ENCODE results near the gene RAI1.

Gene RAI1

DNA sequence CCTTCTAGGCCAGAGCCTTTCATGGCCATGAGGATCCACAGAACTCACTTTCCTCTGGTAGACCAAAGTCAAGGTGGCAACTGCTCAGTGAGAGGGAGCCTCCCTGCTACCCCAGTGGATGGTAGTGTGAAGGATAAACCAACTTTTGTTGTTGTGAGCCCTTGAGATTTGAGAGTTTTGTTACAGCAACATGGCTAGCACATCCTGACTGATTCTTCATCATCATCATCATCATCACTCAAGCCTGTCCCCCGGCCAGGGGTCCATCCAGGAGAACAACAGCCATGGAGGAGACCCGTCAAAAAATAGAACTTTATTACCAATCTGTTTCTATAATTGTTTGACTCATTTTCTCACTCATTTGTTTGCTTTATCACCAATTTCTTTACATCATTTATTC, 23.7 kb downstream of the RAI1 start:
- Mint-ChIP-seq H3K4me1 (ENCODE audit: low read depth) (peaks cover 50% of the 10 kb centered on the region), H3K9me3 (no peaks in the 10 kb centered on the region), H3K36me3 (ENCODE audit: low read depth) (peaks cover 26% of the 10 kb centered on the region), H3K27ac (no peak overlapping the region), H3K4me3 (no peak overlapping the region), H3K27me3 (peaks cover 12% of the 10 kb centered on the region)
- intact Hi-C loops (cut with micrococcal nuclease) = no loop called here

DNA sequence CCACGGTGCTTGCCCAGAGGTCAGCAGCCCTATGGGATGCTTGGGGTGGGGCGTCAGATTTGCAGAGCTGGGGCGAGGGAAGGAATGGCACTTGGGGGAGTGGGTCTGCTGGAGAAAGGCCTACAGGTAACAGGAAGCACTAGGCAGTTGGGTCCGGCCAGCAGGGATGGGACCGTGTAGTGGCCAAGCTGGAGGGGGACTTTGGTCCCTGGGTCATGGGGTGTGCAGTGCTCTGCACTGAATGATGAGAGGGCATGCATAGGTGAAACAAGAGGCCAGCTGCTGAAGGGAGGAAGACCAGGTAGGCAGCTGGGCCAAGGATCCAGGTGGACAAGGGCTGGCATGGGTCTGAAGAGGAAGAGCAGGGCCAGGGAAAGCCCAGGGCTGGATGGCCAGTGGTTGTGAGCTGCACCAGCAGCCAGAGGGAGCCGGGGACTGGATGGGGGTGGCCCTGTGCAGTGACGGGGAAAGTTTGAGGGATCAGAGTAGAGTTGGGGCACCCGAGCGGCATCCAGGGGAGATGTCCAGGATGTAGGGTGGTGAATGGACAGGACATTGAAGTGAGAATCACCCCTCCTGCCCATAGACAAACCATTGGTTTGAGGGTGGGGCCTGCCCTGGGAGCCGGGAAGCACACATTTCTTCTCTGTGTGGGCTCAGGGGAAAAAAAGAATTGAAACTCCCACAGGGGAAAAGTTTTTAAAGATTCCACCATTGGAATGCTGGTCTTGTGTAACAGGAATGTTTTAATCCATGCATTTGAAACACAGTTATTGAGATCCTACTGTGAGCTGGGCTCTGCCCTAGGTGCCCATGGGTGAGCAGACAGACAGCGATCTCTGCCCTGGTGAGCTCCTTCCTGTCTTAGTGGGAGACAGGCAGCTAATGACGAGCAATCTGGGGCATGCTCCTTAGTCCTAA, 25.1 kb downstream of the RAI1 start:
- H3K27ac Mint-ChIP-seq = no peak overlapping the region
- H3K4me1 Mint-ChIP-seq (ENCODE audit: low read depth) = peaks cover 51% of the 10 kb centered on the region
- peaks cover 1% of the 10 kb centered on the region for H3K27me3 Mint-ChIP-seq
- H3K9me3 Mint-ChIP-seq = no peaks in the 10 kb centered on the region
- H3K36me3 Mint-ChIP-seq (ENCODE audit: low read depth) = peaks cover 26% of the 10 kb centered on the region
- intact Hi-C loops (cut with micrococcal nuclease) = no loop called here
- H3K4me3 Mint-ChIP-seq = no peak overlapping the region

- peaks cover 26% of the 10 kb centered on the region for H3K36me3 Mint-ChIP-seq (ENCODE audit: low read depth)
- no peak overlapping the region for H3K27ac Mint-ChIP-seq
- H3K27me3 Mint-ChIP-seq = no peaks in the 10 kb centered on the region
- intact Hi-C loops (cut with micrococcal nuclease) = no loop called here
- H3K4me3 Mint-ChIP-seq = no peak overlapping the region
- H3K4me1 Mint-ChIP-seq (ENCODE audit: low read depth) = peaks cover 46% of the 10 kb centered on the region
- H3K9me3 Mint-ChIP-seq = no peaks in the 10 kb centered on the region
Observed at GRCh38 chr17:17708295-17708694, 27.0 kb downstream of the RAI1 start.

GRCh38 chr17:17708816-17709215, 27.6 kb downstream of the RAI1 start:
- H3K27ac Mint-ChIP-seq = no peak overlapping the region
- intact Hi-C loops (cut with micrococcal nuclease) = no loop called here
- H3K27me3 Mint-ChIP-seq = no peaks in the 10 kb centered on the region
- H3K9me3 Mint-ChIP-seq = no peaks in the 10 kb centered on the region
- peaks cover 23% of the 10 kb centered on the region for H3K36me3 Mint-ChIP-seq (ENCODE audit: low read depth)
- no peak overlapping the region for H3K4me3 Mint-ChIP-seq
- peaks cover 43% of the 10 kb centered on the region for H3K4me1 Mint-ChIP-seq (ENCODE audit: low read depth)

- H3K4me3 Mint-ChIP-seq = no peak overlapping the region
- peaks cover 45% of the 10 kb centered on the region for H3K4me1 Mint-ChIP-seq (ENCODE audit: low read depth)
- no peak overlapping the region for H3K27ac Mint-ChIP-seq
- intact Hi-C loops (cut with micrococcal nuclease) = no loop called here
- no peaks in the 10 kb centered on the region for H3K27me3 Mint-ChIP-seq
- H3K36me3 Mint-ChIP-seq (ENCODE audit: low read depth) = peaks cover 12% of the 10 kb centered on the region
- H3K9me3 Mint-ChIP-seq = no peaks in the 10 kb centered on the region
Observed at GRCh38 chr17:17709815-17710321, 28.6 kb downstream of the RAI1 start.

- Mint-ChIP-seq H3K27ac (no peak overlapping the region), H3K9me3 (no peaks in the 10 kb centered on the region), H3K4me1 (ENCODE audit: low read depth) (peaks cover 50% of the 10 kb centered on the region), H3K4me3 (no peak overlapping the region), H3K27me3 (no peaks in the 10 kb centered on the region), H3K36me3 (ENCODE audit: low read depth) (peaks cover 11% of the 10 kb centered on the region)
- intact Hi-C loops (cut with micrococcal nuclease) = no loop called here
Observed at GRCh38 chr17:17710355-17710727, 29.1 kb downstream of the RAI1 start.

DNA sequence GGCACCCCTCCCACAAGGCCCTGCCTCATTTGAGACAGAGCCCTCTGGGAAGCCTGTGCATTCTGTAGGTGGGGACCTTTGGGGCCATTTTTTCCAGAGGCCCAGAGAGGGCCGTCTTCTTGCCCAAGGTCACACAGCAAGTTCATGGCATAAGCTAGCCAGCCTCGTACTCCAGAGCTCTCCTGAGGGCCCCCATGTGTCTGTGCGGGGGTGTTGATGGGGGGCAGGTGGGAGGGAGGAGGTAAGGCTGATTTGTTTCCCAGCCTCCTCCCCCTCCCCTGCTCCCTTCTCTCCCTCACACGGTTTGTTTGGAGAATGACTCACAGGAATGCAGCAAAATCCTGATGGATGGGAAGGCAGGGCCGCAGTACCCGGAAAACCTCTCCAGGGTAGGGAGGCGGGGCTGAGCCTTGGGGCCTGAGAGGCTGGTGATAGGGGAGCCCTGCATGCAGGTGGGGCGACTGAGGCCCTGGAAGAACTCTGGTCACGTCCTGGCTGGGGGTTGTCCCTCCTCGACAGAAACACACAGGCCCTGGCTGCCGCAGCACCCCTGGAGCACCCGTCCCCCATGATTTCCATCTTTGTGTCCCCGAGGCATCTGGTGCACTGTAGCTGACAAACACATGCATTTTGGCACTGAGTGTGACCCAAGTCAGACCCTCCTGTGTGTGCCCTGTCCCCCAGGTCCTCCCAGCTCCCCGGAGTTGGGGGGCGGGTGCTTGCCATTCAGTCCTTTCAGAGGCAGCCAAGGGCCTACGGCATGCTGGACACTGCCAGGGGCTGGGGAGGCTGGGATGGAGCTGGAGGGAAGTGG, 29.7 kb downstream of the RAI1 start:
- H3K9me3 Mint-ChIP-seq = no peaks in the 10 kb centered on the region
- H3K27me3 Mint-ChIP-seq = no peaks in the 10 kb centered on the region
- no peak overlapping the region for H3K4me3 Mint-ChIP-seq
- intact Hi-C loops (cut with micrococcal nuclease) = no loop called here
- H3K4me1 Mint-ChIP-seq (ENCODE audit: low read depth) = peaks cover 54% of the 10 kb centered on the region
- H3K36me3 Mint-ChIP-seq (ENCODE audit: low read depth) = peaks cover 11% of the 10 kb centered on the region
- no peak overlapping the region for H3K27ac Mint-ChIP-seq

- Mint-ChIP-seq H3K9me3 (no peaks in the 10 kb centered on the region), H3K4me1 (ENCODE audit: low read depth) (peaks cover 54% of the 10 kb centered on the region), H3K27me3 (no peaks in the 10 kb centered on the region), H3K36me3 (ENCODE audit: low read depth) (peaks cover 11% of the 10 kb centered on the region), H3K27ac (no peak overlapping the region), H3K4me3 (no peak overlapping the region)
- intact Hi-C loops (cut with micrococcal nuclease) = no loop called here
Observed at GRCh38 chr17:17711641-17712162, 30.4 kb downstream of the RAI1 start.

DNA sequence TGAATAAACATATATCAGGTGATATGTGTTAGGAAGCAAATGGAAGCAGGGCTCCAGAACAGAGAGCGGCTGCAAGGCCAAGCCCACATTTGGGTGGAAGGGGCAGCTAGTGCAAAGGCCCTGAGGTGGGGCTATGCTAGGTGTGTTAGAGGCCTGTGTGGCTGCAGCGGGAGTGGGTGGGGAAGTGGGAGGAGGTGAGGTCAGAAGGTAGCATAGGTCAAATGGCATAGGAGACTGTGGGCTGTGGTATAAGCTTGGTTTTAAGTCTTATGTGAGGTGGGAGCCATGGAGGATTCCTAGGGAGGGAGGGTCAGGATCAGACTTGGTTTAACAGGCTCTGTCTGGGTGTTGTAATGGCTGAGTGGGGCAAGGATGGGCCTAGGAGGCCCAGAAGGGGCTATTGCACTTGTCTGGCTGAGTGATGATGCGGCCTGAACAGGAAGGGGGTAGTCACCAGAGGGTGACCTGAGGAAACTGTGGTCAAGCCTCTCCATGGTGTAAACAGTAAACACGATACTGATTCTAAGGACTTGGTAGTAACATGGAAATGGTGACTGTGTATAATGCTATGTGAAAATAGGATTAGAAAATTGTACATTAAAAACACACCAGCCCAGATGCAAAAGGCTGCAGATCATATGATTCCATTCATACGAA, 31.1 kb downstream of the RAI1 start:
- Mint-ChIP-seq H3K4me1 (ENCODE audit: low read depth) (peaks cover 57% of the 10 kb centered on the region), H3K27ac (no peak overlapping the region), H3K4me3 (no peak overlapping the region), H3K9me3 (no peaks in the 10 kb centered on the region), H3K27me3 (no peaks in the 10 kb centered on the region), H3K36me3 (ENCODE audit: low read depth) (peaks cover 11% of the 10 kb centered on the region)
- intact Hi-C loops (cut with micrococcal nuclease) = no loop called here

DNA sequence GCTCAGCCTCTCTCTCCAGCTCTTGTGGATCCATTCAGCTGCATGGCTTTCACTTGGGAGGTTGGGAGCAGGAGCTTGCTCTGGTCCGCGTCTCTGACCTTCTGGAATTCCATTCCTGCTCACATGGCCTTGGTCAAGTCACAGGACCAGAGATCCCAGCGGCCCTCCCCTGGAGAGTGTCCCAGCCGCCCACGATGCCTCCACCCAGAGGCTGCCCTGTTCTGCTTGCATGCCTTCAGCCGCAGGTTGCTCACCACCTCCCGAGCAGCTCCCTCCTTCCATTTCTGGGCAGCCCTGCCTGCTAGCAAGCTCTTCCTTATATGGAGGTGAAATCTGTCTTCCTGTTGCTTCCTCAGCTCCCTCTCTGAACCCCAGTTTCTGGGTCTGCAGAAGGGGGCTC, 32.6 kb downstream of the RAI1 start:
- intact Hi-C loops (cut with micrococcal nuclease) = no loop called here
- no peak overlapping the region for H3K27ac Mint-ChIP-seq
- no peaks in the 10 kb centered on the region for H3K9me3 Mint-ChIP-seq
- peaks cover under 1% of the 10 kb centered on the region for H3K27me3 Mint-ChIP-seq
- H3K4me3 Mint-ChIP-seq = no peak overlapping the region
- H3K36me3 Mint-ChIP-seq (ENCODE audit: low read depth) = peaks cover 17% of the 10 kb centered on the region
- peaks cover 66% of the 10 kb centered on the region for H3K4me1 Mint-ChIP-seq (ENCODE audit: low read depth)

DNA sequence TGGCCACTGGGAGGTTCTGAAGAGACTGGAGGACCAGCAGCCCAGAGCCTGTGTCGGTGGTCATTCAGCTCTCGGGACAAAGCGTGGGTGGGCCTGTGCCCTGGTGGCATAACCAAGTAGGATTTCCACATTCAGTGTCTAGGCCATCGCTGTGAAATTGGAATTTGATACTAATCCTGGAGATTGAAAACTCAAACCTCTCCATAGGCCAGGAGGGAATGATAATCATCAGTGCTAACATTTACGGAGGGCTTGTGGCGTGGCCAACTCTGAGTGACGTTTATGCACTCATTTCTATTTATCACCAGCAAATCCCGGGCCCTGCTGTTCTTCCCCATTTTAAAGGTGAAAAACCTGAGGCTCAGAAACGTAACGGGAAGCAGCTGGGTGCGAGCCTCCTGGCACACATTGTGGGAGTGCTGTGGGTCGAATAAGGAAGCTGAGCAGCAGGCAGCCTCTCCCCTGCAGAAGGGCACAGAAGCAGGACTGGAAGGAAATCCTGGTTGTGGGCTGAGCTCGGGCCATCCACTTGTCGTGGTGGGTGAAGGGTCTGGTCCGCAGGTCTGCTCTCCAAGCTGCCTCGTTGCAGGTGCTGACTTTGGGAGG, 33.1 kb downstream of the RAI1 start:
- Mint-ChIP-seq H3K27me3 (peaks cover 1% of the 10 kb centered on the region), H3K36me3 (ENCODE audit: low read depth) (peaks cover 11% of the 10 kb centered on the region), H3K27ac (no peak overlapping the region), H3K4me3 (no peak overlapping the region), H3K9me3 (no peaks in the 10 kb centered on the region), H3K4me1 (ENCODE audit: low read depth) (peaks cover 66% of the 10 kb centered on the region)
- intact Hi-C loops (cut with micrococcal nuclease) = no loop called here

GRCh38 chr17:17714879-17715278, 33.6 kb downstream of the RAI1 start:
- Mint-ChIP-seq H3K9me3 (no peaks in the 10 kb centered on the region), H3K4me3 (no peak overlapping the region), H3K4me1 (ENCODE audit: low read depth) (peaks cover 66% of the 10 kb centered on the region), H3K36me3 (ENCODE audit: low read depth) (peaks cover 8% of the 10 kb centered on the region), H3K27ac (no peak overlapping the region), H3K27me3 (peaks cover 1% of the 10 kb centered on the region)
- intact Hi-C loops (cut with micrococcal nuclease) = no loop called here

DNA sequence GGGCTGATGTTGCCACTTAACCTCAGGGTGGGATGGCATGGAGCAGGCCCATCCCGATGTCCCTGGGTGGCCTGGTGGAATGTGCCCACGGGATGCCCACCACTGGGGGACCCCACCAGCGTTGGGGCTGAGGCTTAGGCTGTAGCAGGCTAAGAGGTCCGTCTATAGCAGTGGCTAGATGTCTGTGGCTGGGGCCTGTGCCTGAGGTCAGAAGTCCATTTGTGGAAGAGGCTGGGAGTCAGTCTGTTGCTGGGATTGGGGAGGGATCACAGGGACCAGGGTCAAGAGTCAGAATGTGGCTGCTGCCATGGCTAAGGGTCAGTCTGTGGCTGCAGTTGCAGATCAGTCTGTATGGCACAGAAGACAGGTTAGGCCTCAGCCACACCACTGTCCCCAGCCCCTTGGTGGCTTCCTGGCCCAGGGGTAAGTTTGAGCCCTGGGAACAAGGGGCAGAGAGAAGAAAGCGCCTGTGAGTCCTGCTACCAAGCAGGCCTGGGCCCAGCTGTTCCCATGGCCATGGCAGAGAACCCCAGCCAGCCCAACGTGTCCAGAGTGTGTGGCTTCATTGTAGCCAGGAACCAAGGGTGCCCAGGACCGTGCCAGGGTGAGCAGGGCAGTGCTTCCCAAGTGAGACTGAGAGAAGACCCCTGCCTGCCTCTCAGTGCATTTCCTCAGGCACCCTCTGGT, 35.7 kb downstream of the RAI1 start:
- H3K27ac Mint-ChIP-seq = no peak overlapping the region
- H3K36me3 Mint-ChIP-seq (ENCODE audit: low read depth) = peaks cover 11% of the 10 kb centered on the region
- peaks cover 16% of the 10 kb centered on the region for H3K27me3 Mint-ChIP-seq
- H3K4me1 Mint-ChIP-seq (ENCODE audit: low read depth) = peaks cover 55% of the 10 kb centered on the region
- intact Hi-C loops (cut with micrococcal nuclease) = no loop called here
- no peaks in the 10 kb centered on the region for H3K9me3 Mint-ChIP-seq
- H3K4me3 Mint-ChIP-seq = no peak overlapping the region

Measured in dendritic cell treated with granulocyte-macrophage colony-stimulating factor and Interleukin-4, amounts not matched to agents 40 ng/mL and 50 ng/mL, for 4 days (primary cell).